MM.1S (cell line): ENCODE measurements around the gene CACNA2D1.

Experiments used
- EZH2phosphoT487 ChIP-seq: fragments of 300-600 bp; sonication (generic); IDR thresholded peaks from 2 replicates; pipeline ENCODE4 v1.6.1; 2018; ENCODE audit warnings: antibody characterized with exemption, low read length
- TF ChIP-seq, protein P1 (sequence below): fragments of 300-600 bp; sonication (generic); IDR thresholded peaks from 2 replicates; pipeline ENCODE4 v1.5.1; 2016; ENCODE audit warnings: antibody characterized with exemption, low read length, mixed read lengths

DNA sequence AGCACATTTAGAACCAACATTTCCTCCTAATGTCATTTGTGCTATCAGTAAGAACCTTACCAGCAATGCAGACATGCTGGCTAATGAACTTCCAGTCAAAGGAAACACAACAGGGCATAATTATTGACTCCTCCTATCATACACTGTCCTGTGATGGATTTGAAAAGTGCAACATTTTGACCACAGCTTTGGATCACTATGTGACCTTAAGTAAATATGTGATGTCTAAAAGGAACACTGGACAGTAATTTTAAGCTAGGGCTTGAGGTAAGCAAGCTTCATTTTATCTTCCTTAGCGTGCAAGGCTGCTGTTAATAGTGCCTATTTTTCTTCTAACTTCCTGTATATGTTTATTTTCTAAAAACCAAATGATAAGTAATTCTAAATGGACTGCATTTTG, 433.2 kb downstream of the CACNA2D1 start:
- TF ChIP-seq, protein P1, sequence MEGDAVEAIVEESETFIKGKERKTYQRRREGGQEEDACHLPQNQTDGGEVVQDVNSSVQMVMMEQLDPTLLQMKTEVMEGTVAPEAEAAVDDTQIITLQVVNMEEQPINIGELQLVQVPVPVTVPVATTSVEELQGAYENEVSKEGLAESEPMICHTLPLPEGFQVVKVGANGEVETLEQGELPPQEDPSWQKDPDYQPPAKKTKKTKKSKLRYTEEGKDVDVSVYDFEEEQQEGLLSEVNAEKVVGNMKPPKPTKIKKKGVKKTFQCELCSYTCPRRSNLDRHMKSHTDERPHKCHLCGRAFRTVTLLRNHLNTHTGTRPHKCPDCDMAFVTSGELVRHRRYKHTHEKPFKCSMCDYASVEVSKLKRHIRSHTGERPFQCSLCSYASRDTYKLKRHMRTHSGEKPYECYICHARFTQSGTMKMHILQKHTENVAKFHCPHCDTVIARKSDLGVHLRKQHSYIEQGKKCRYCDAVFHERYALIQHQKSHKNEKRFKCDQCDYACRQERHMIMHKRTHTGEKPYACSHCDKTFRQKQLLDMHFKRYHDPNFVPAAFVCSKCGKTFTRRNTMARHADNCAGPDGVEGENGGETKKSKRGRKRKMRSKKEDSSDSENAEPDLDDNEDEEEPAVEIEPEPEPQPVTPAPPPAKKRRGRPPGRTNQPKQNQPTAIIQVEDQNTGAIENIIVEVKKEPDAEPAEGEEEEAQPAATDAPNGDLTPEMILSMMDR, result no peak
- TF ChIP-seq EZH2phosphoT487, result no peak
